ENCODE data around the gene NOTCH3. TPM values are rescaled to one million over a fixed set of nuclear protein-coding genes. Genes with fewer than 3 reads are reported as not detected.

The NOTCH3 gene
- total RNA-seq, 1 experiment from 2014 or later = 39.4 TPM

- DNase-seq (ENCODE audit: low read depth, low spot score) (no peak), ATAC-seq (no peak)
- H3K36me3 ChIP-seq (ENCODE audit: control insufficient read depth in 1 of 2, insufficient read depth in 2 of 2, low read length in 2 of 2) = no peaks in the 10 kb centered on the region
- RAD21 ChIA-PET (ENCODE audit: low non-redundant PET in 1 of 2, low total read pairs in 2 of 2, uncharacterized antibody in 2 of 2, unreplicated experiment in 2 of 2) = no interaction called here
- intact Hi-C loops (cut with micrococcal nuclease) = no loop called here
- TF ChIP-seq EZH2phosphoT487 (IDR thresholded peaks at IDR 0.05; ENCODE audit: borderline replicate concordance) (no peak), SP1 (IDR thresholded peaks at IDR 0.05; ENCODE audit: low read depth) (no peak), TCF7L2 (IDR thresholded peaks at IDR 0.05; ENCODE audit: borderline replicate concordance, extremely low read depth, insufficient read depth, insufficient read length) (no peak), ZBTB33 (IDR thresholded peaks at IDR 0.05; ENCODE audit: extremely low read depth, insufficient replicate concordance, low read length) (no peak), ZNF274 (IDR thresholded peaks at IDR 0.05; ENCODE audit: low read depth, low read length) (no peak), SIN3A (IDR thresholded peaks at IDR 0.05; ENCODE audit: low read depth) (no peak), CBX3 (IDR thresholded peaks at IDR 0.05; ENCODE audit: low read depth) (no peak), EGR1 (IDR thresholded peaks at IDR 0.05; ENCODE audit: low read depth) (no peak), ZFX (IDR thresholded peaks at IDR 0.05) (no peak), POLR2AphosphoS5 (IDR thresholded peaks at IDR 0.05; ENCODE audit: low read depth, low read length) (no peak), FOSL1 (IDR thresholded peaks at IDR 0.05; ENCODE audit: low read depth) (no peak), CEBPB (IDR thresholded peaks at IDR 0.05; ENCODE audit: low read depth) (no peak), REST (IDR thresholded peaks at IDR 0.05; ENCODE audit: low read depth) (no peak), YY1 (IDR thresholded peaks at IDR 0.05; ENCODE audit: extremely low read depth, insufficient replicate concordance, low read depth, low read length) (no peak), CTCF (IDR thresholded peaks at IDR 0.05 in 2 of 3, conservative IDR thresholded peaks at IDR 0.05 in 1 of 3; ENCODE audit: borderline replicate concordance in 1 of 3, insufficient read depth in 1 of 3, low read depth in 2 of 3, low read length in 2 of 3) (no peak), ELF1 (IDR thresholded peaks at IDR 0.05; ENCODE audit: borderline replicate concordance, low read depth) (no peak), RAD21 (IDR thresholded peaks at IDR 0.05; ENCODE audit: low read depth) (no peak), POLR2A (IDR thresholded peaks at IDR 0.05; ENCODE audit: borderline replicate concordance, extremely low read depth, insufficient read depth, insufficient read length) (no peak), EZH2 (IDR thresholded peaks at IDR 0.05) (no peak)
- no peaks in the 10 kb centered on the region for H3K9me3 ChIP-seq (ENCODE audit: control insufficient read depth in 1 of 2, insufficient read depth in 1 of 2, low read depth in 1 of 2, low read length in 2 of 2)
- CTCF ChIA-PET = interaction anchor here (0.6 to 1.8 kb wide), 3 partner anchors 14 to 376 kb away, joined by 3 to 6 read pairs (median 4); no protein-coding TSS in a partner anchor
- no peaks in the 10 kb centered on the region for H3K79me2 ChIP-seq (ENCODE audit: insufficient read depth, low read length)
- no peak overlapping the region for H3K27ac ChIP-seq (ENCODE audit: low read depth, low read length)
- no peak overlapping the region for H3K4me2 ChIP-seq (ENCODE audit: low read length)
- no peak overlapping the region for H3K4me3 ChIP-seq (replicated peaks in 1 of 2; ENCODE audit: low read depth in 1 of 2, low read length in 2 of 2)
- H3K9me2 ChIP-seq (ENCODE audit: insufficient read depth) = no peaks in the 10 kb centered on the region
- no peak overlapping the region for H3K9ac ChIP-seq (ENCODE audit: low read length)
- no TSS peak for BruUV-seq (replicated peaks)
- no peaks in the 10 kb centered on the region for H4K20me1 ChIP-seq (ENCODE audit: insufficient read depth)
- no peaks in the 10 kb centered on the region for H3K27me3 ChIP-seq (ENCODE audit: insufficient read depth, low read length)
- POLR2A ChIA-PET = no interaction called here
- no peak overlapping the region for H2AFZ ChIP-seq (ENCODE audit: low read depth, low read length, poor library complexity, severe bottlenecking)
- H3K4me1 ChIP-seq (ENCODE audit: control insufficient read depth in 1 of 2, insufficient read depth in 2 of 2, low read length in 2 of 2) = no peaks in the 10 kb centered on the region; a peak in 1 of 4 replicates
Measured at GRCh38 chr19:15147090-15147489, 53.7 kb downstream of the NOTCH3 start.
